ENCODE measurements around the gene FRMPD2.
"Not testable (repeated sequence)": the region's sequence is repeated elsewhere in the genome, so short reads cannot be mapped to it uniquely, and the experiment has no call there.

FRMPD2 gene

GRCh38 chr10:48247680-48248079, 26.8 kb downstream of the FRMPD2 start:
- H3K9me3 ChIP-seq (ENCODE audit: control insufficient read depth, insufficient read depth, low read length), result no peaks in the 10 kb centered on the region
- no peaks in the 10 kb centered on the region for H3K4me1 ChIP-seq (ENCODE audit: control insufficient read depth, low read length)
- no peaks in the 10 kb centered on the region for H3K36me3 ChIP-seq (ENCODE audit: control insufficient read depth, low read length)
- no peak overlapping the region for H3K27ac ChIP-seq (ENCODE audit: low read depth, low read length)
- H3K4me2 ChIP-seq (ENCODE audit: low read length), result no peak overlapping the region
- no peaks in the 10 kb centered on the region for H4K20me1 ChIP-seq (ENCODE audit: control insufficient read depth, insufficient read depth, low read depth, low read length)
- H3K4me3 ChIP-seq (ENCODE audit: low read length), result no peak overlapping the region
- H3F3A ChIP-seq (ENCODE audit: control insufficient read depth, insufficient read depth), result no peaks in the 10 kb centered on the region
- no peak for TF ChIP-seq EZH2phosphoT487 (IDR thresholded peaks at IDR 0.05; ENCODE audit: borderline replicate concordance, low read length)
- TF ChIP-seq CTCF (IDR thresholded peaks at IDR 0.05; ENCODE audit: low read depth, low read length, poor library complexity, severe bottlenecking), result no peak
- H3K27me3 ChIP-seq (ENCODE audit: control insufficient read depth, low read length), result no peaks in the 10 kb centered on the region
- H3K79me2 ChIP-seq (ENCODE audit: control insufficient read depth, low read length), result no peaks in the 10 kb centered on the region
- no peaks in the 10 kb centered on the region for H3K9me2 ChIP-seq (replicated peaks; ENCODE audit: control insufficient read depth, low read length)

GRCh38 chr10:48246501-48246900, 28.0 kb downstream of the FRMPD2 start:
- H4K20me1 ChIP-seq (ENCODE audit: control insufficient read depth, insufficient read depth, low read depth, low read length), result no peaks in the 10 kb centered on the region
- TF ChIP-seq EZH2phosphoT487 (IDR thresholded peaks at IDR 0.05; ENCODE audit: borderline replicate concordance, low read length) (no peak), CTCF (IDR thresholded peaks at IDR 0.05; ENCODE audit: low read depth, low read length, poor library complexity, severe bottlenecking) (no peak)
- H3K36me3 ChIP-seq (ENCODE audit: control insufficient read depth, low read length), result no peaks in the 10 kb centered on the region
- H3K4me1 ChIP-seq (ENCODE audit: control insufficient read depth, low read length), result no peaks in the 10 kb centered on the region
- no peak overlapping the region for H3K4me2 ChIP-seq (ENCODE audit: low read length)
- no peaks in the 10 kb centered on the region for H3F3A ChIP-seq (ENCODE audit: control insufficient read depth, insufficient read depth)
- H3K27ac ChIP-seq (ENCODE audit: low read depth, low read length), result no peak overlapping the region
- no peaks in the 10 kb centered on the region for H3K79me2 ChIP-seq (ENCODE audit: control insufficient read depth, low read length)
- no peaks in the 10 kb centered on the region for H3K27me3 ChIP-seq (ENCODE audit: control insufficient read depth, low read length)
- H3K9me2 ChIP-seq (replicated peaks; ENCODE audit: control insufficient read depth, low read length), result no peaks in the 10 kb centered on the region
- no peaks in the 10 kb centered on the region for H3K9me3 ChIP-seq (ENCODE audit: control insufficient read depth, insufficient read depth, low read length)
- no peak overlapping the region for H3K4me3 ChIP-seq (ENCODE audit: low read length)

GRCh38 chr10:48245977-48246376, 28.5 kb downstream of the FRMPD2 start:
- Histone ChIP-seq H3K4me2 (ENCODE audit: low read length) (no peak overlapping the region), H4K20me1 (ENCODE audit: control insufficient read depth, insufficient read depth, low read depth, low read length) (no peaks in the 10 kb centered on the region), H3K27me3 (ENCODE audit: control insufficient read depth, low read length) (no peaks in the 10 kb centered on the region), H3F3A (ENCODE audit: control insufficient read depth, insufficient read depth) (no peaks in the 10 kb centered on the region), H3K9me3 (ENCODE audit: control insufficient read depth, insufficient read depth, low read length) (no peaks in the 10 kb centered on the region), H3K27ac (ENCODE audit: low read depth, low read length) (no peak overlapping the region), H3K79me2 (ENCODE audit: control insufficient read depth, low read length) (no peaks in the 10 kb centered on the region), H3K9me2 (replicated peaks; ENCODE audit: control insufficient read depth, low read length) (no peaks in the 10 kb centered on the region), H3K4me1 (ENCODE audit: control insufficient read depth, low read length) (no peaks in the 10 kb centered on the region), H3K4me3 (ENCODE audit: low read length) (no peak overlapping the region), H3K36me3 (ENCODE audit: control insufficient read depth, low read length) (no peaks in the 10 kb centered on the region)
- TF ChIP-seq EZH2phosphoT487 (IDR thresholded peaks at IDR 0.05; ENCODE audit: borderline replicate concordance, low read length) (no peak), CTCF (IDR thresholded peaks at IDR 0.05; ENCODE audit: low read depth, low read length, poor library complexity, severe bottlenecking) (no peak)

GRCh38 chr10:48243921-48244320, 30.6 kb downstream of the FRMPD2 start:
- H3K27me3 ChIP-seq (ENCODE audit: control insufficient read depth, low read length); H3K4me2 ChIP-seq (ENCODE audit: low read length); H4K20me1 ChIP-seq (ENCODE audit: control insufficient read depth, insufficient read depth, low read depth, low read length): not testable (repeated sequence)

More at GRCh38 chr10:48243921-48244320, 30.6 kb downstream of the FRMPD2 start:
- not testable (repeated sequence) for H3K9me2 ChIP-seq (replicated peaks; ENCODE audit: control insufficient read depth, low read length); H3K4me1 ChIP-seq (ENCODE audit: control insufficient read depth, low read length); H3F3A ChIP-seq (ENCODE audit: control insufficient read depth, insufficient read depth); H3K9me3 ChIP-seq (ENCODE audit: control insufficient read depth, insufficient read depth, low read length); H3K4me3 ChIP-seq (ENCODE audit: low read length); H3K27ac ChIP-seq (ENCODE audit: low read depth, low read length); H3K36me3 ChIP-seq (ENCODE audit: control insufficient read depth, low read length); H3K79me2 ChIP-seq (ENCODE audit: control insufficient read depth, low read length)

Measured in DOHH2 (cell line).